Right forelimb (tissue), 1 donor: ENCODE data around the gene NKIRAS1.

Experiments used
- DNase-seq: peaks from one replicate; pipeline ENCODE4 v3.0.0-alpha.2; 2018

NKIRAS1 gene

GRCh38 chr3:23916886-23917678, at the start of gene NKIRAS1, which contains the start of gene RPL15:
Gene NKIRAS1 (minus strand): TSS chr3:23916990. CDS start chr3:23910904, 6,086 bp downstream.
Gene RPL15 (plus strand): TSS chr3:23917132. CDS start chr3:23917860, 728 bp downstream.
- peak; percentile 97 for DNase-seq

GRCh38 chr3:23966328-23966727, 49.5 kb upstream of the NKIRAS1 start:
- DNase-seq, result no peak

- no peak for DNase-seq
These were observed 47.9 kb upstream of the NKIRAS1 start for GRCh38 chr3:23964537-23965235.

GRCh38 chr3:23961913-23962312, 45.1 kb upstream of the NKIRAS1 start:
- DNase-seq, result no peak

- no peak for DNase-seq
These were observed 44.3 kb upstream of the NKIRAS1 start for GRCh38 chr3:23961066-23961465.

GRCh38 chr3:23960649-23961048, 43.9 kb upstream of the NKIRAS1 start:
- DNase-seq, result no peak

GRCh38 chr3:23959135-23959900, 42.5 kb upstream of the NKIRAS1 start:
- no peak for DNase-seq

DNA sequence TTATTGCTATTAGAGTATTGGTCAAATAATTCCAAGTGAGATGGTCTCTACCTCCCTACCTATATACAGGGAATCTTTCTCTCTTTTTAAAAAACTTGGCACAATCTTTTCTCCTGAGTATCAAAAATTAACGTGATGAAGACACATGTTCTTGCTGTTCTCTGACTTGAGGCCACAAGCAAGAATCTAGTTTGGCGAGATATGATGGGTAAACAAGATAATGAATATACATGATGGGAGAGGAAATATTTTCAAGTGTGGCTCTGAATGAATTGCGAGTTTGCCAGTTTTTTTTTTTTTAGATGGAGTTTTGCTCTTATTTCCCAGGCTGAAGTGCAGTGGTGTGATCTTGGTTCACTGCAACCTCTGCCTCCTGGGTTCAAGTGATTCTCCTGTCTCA, 39.9 kb upstream of the NKIRAS1 start:
- DNase-seq, result no peak

DNA sequence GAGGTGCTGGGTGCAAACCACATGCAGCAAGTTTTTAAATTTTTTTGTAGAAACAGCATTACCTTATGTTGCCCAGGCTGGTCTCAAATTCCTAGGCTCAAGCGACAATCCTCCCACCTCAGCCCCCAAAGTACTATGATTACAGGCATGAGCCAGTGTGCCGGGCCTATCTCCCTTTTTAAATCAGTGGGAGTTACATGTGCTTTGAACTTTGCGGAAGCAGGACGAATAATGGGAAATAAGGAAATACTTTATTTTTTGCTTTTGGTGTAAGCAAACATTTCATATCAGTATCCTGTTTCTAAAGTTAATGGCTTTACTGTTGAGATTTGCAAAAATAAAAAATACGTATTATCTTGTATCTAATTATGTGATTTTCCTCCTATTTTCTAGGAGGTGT, 37.4 kb upstream of the NKIRAS1 start:
- DNase-seq, result no peak

DNA sequence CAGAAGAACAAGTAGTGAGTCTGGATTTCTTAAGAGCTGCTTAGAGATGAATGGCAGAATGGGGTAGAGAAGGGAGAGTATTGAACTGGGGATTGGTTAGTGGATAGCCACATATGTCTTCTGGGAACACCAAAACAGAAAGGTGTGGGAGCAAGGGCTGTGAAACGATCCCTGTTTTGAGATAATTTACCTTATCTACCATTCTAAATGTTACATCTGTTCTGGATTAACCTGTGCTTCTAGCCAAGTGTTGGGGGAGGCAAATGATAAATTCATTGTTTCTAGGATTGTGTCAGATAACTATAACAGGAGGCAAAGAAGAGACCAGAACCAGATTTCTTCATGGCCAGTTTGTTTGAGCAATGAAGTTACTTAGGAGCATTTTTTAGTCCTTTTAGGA, 36.7 kb upstream of the NKIRAS1 start:
- no peak for DNase-seq

- no peak for DNase-seq
These were observed 35.9 kb upstream of the NKIRAS1 start for GRCh38 chr3:23952646-23953045.

DNA sequence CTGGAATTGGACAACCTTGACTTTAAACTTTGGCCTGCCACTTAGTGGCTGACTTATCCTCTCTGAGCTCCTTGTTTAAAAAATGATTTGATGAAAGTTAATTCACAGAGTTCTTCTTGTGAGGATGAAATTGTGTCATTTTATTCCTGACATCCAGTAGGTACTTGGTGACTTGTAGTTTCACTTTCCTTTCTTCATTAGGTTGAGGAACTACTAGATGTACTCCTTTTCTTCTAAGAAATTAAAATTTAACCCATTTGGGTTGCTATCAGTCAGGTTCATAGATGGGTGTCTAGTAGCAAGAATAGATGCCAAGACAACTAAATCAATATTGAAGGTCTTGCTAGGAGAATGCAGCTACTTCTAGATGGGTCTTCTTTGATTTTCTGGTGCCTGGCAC, 33.5 kb upstream of the NKIRAS1 start:
- no peak for DNase-seq

GRCh38 chr3:23949784-23950183, 33.0 kb upstream of the NKIRAS1 start:
- DNase-seq, result no peak

DNA sequence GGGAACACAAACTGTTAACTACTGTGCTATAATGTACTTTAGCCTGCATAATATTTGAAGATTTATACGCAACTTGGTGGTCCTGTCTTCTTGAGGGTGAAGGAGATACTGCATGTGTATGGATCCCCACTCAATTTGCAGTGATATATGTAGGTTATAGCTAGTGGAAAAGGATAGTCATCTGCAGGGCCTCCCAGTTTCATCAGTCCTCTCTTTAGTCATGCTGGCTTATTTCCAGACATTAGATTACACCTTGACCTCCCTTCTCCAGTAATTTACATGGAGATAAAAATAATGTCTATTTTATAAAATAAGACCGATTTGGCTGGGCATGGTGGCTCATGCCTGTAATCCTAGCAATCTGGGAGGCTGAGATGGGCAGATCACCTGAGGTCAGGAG, 32.0 kb upstream of the NKIRAS1 start:
- DNase-seq, result no peak

- peak; percentile 98 for DNase-seq
These were observed 29.3 kb upstream of the NKIRAS1 start for GRCh38 chr3:23945913-23946687.

GRCh38 chr3:23945663-23945912, 28.8 kb upstream of the NKIRAS1 start:
- DNase-seq, result no peak

DNA sequence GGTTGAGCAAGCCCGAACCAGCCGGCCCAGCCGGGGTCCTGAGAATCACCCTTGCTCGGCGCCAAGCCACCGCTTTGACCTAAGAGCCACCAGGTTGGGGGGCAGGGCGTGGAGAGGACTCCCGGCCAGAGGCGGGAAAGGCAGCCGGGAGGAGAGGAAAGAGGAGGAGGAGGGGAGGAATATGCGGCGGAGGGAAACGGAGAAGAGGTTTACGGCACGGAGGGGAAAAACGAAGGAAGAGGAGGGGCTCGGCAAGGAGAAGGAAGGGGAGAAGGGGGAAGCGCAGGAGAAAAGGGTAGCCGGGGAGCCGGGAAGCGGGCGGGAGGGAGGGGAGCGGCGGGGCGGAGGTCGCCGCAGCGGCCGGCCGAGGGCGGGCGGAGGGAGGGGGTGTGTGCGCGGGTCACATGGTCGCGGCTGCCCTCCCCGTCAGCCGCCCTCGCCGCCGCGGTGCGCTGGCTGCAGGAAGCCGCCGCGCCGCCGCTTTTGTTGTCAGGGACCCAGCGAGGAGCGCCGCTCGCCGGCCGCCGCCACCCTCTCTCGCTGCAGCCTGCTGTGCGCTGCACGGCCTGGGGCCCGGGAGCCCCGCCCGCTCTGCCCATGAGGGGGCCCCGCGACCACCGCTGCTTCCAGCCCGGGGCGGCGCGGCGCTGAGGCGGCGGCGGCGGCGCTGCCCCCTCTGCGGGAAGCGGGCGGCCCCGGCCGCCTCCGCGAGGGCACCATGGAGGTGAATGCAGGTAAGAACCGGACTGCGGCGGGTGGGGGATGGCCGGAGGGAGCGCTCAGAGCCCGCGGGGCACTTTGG, 28.3 kb upstream of the NKIRAS1 start, which contains the start of gene NR1D2:
Gene NR1D2 (plus strand): TSS at position 426 of the 802 bp plus-strand sequence. CDS start 293 bp downstream, at position 719.
- DNase-seq, result peak; percentile 87

- DNase-seq, result no peak
These were observed 27.4 kb upstream of the NKIRAS1 start for GRCh38 chr3:23944007-23944783.

DNA sequence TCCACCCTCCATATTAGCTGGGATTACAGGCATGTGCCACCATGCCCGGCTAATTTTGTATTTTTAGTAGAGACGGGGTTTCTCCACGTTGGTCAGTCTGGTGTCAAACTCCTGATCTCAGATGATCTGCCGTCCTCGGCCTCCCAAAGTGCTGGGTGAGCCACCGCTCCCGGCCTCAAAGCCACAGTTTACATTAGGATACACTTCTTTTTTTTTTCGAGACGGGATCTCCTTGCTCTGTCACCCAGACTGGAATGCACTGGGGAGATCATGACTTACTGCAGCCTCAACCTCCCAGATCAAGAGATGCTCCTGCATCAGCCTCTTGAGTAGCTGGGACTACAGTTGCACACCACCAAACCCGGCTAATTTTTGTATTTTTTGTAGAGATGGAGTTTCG, 25.8 kb upstream of the NKIRAS1 start:
- no peak for DNase-seq

GRCh38 chr3:23941440-23941839, 24.6 kb upstream of the NKIRAS1 start:
- DNase-seq, result no peak

GRCh38 chr3:23940775-23941174, 24.0 kb upstream of the NKIRAS1 start:
- no peak for DNase-seq
